ENCODE data around the gene OR13A1.
"Not testable (repeated sequence)": the region's sequence is repeated elsewhere in the genome, so short reads cannot be mapped to it uniquely, and the experiment has no call there.

OR13A1 gene

GRCh38 chr10:45339894-45340293, 24.5 kb upstream of the OR13A1 start:
- Histone ChIP-seq H3K4me3 (no peak overlapping the region), H3K9ac (ENCODE audit: insufficient read length) (no peak overlapping the region), H3K9me3 (ENCODE audit: low read depth, low read length) (no peaks in the 10 kb centered on the region), H3K36me3 (ENCODE audit: insufficient read depth, low read length) (no peaks in the 10 kb centered on the region), H3K27ac (no peak overlapping the region)
- DNase-seq (ENCODE audit: low read depth, low spot score) = no peak
- TF ChIP-seq POLR2AphosphoS5 (IDR thresholded peaks at IDR 0.05; ENCODE audit: borderline replicate concordance, low read depth, low read length) (no peak), FOXP2 (optimal IDR thresholded peaks at IDR 0.05; ENCODE audit: control extremely low read depth, extremely low read length, insufficient read depth) (no peak), EZH2 (IDR thresholded peaks at IDR 0.05) (no peak)

GRCh38 chr10:45331824-45332223, 16.4 kb upstream of the OR13A1 start:
- H3K27ac ChIP-seq; H3K9ac ChIP-seq (ENCODE audit: insufficient read length); H3K36me3 ChIP-seq (ENCODE audit: insufficient read depth, low read length); DNase-seq (ENCODE audit: low read depth, low spot score); H3K9me3 ChIP-seq (ENCODE audit: low read depth, low read length); H3K4me3 ChIP-seq: not testable (repeated sequence)

GRCh38 chr10:45326864-45327263, 11.5 kb upstream of the OR13A1 start:
- H3K4me3 ChIP-seq; H3K9ac ChIP-seq (ENCODE audit: insufficient read length); H3K27ac ChIP-seq; H3K9me3 ChIP-seq (ENCODE audit: low read depth, low read length); DNase-seq (ENCODE audit: low read depth, low spot score); H3K36me3 ChIP-seq (ENCODE audit: insufficient read depth, low read length): not testable (repeated sequence)

- no peak for DNase-seq (ENCODE audit: low read depth, low spot score)
- TF ChIP-seq FOXP2 (optimal IDR thresholded peaks at IDR 0.05; ENCODE audit: control extremely low read depth, extremely low read length, insufficient read depth) (no peak), POLR2AphosphoS5 (IDR thresholded peaks at IDR 0.05; ENCODE audit: borderline replicate concordance, low read depth, low read length) (no peak), EZH2 (IDR thresholded peaks at IDR 0.05) (no peak)
- Histone ChIP-seq H3K27ac (no peak overlapping the region), H3K9ac (ENCODE audit: insufficient read length) (no peak overlapping the region), H3K4me3 (no peak overlapping the region), H3K36me3 (ENCODE audit: insufficient read depth, low read length) (no peaks in the 10 kb centered on the region), H3K9me3 (ENCODE audit: low read depth, low read length) (no peaks in the 10 kb centered on the region)
Observed at GRCh38 chr10:45325116-45325515, 9.7 kb upstream of the OR13A1 start.

- Histone ChIP-seq H3K4me3 (no peak overlapping the region), H3K9ac (ENCODE audit: insufficient read length) (no peak overlapping the region), H3K9me3 (ENCODE audit: low read depth, low read length) (no peaks in the 10 kb centered on the region), H3K36me3 (ENCODE audit: insufficient read depth, low read length) (no peaks in the 10 kb centered on the region), H3K27ac (no peak overlapping the region)
- DNase-seq (ENCODE audit: low read depth, low spot score) = no peak
- TF ChIP-seq POLR2AphosphoS5 (IDR thresholded peaks at IDR 0.05; ENCODE audit: borderline replicate concordance, low read depth, low read length) = no peak
- TF ChIP-seq FOXP2 (optimal IDR thresholded peaks at IDR 0.05; ENCODE audit: control extremely low read depth, extremely low read length, insufficient read depth) = no peak
- no peak for TF ChIP-seq EZH2 (IDR thresholded peaks at IDR 0.05)
Observed at GRCh38 chr10:45319702-45320101, 4.3 kb upstream of the OR13A1 start.

GRCh38 chr10:45313264-45313873, 2.0 kb downstream of the OR13A1 start:
- Histone ChIP-seq H3K9ac (ENCODE audit: insufficient read length) (no peak overlapping the region), H3K36me3 (ENCODE audit: insufficient read depth, low read length) (no peaks in the 10 kb centered on the region), H3K9me3 (ENCODE audit: low read depth, low read length) (no peaks in the 10 kb centered on the region), H3K27ac (no peak overlapping the region), H3K4me3 (no peak overlapping the region)
- no peak for DNase-seq (ENCODE audit: low read depth, low spot score)
- TF ChIP-seq POLR2AphosphoS5 (IDR thresholded peaks at IDR 0.05; ENCODE audit: borderline replicate concordance, low read depth, low read length) (no peak), EZH2 (IDR thresholded peaks at IDR 0.05) (no peak), FOXP2 (optimal IDR thresholded peaks at IDR 0.05; ENCODE audit: control extremely low read depth, extremely low read length, insufficient read depth) (no peak)

- no peak for TF ChIP-seq POLR2AphosphoS5 (IDR thresholded peaks at IDR 0.05; ENCODE audit: borderline replicate concordance, low read depth, low read length)
- no peak for TF ChIP-seq EZH2 (IDR thresholded peaks at IDR 0.05)
- no peaks in the 10 kb centered on the region for H3K9me3 ChIP-seq (ENCODE audit: low read depth, low read length)
- H3K27ac ChIP-seq = no peak overlapping the region
- no peak overlapping the region for H3K9ac ChIP-seq (ENCODE audit: insufficient read length)
- no peak overlapping the region for H3K4me3 ChIP-seq
- no peaks in the 10 kb centered on the region for H3K36me3 ChIP-seq (ENCODE audit: insufficient read depth, low read length)
- no peak for DNase-seq (ENCODE audit: low read depth, low spot score)
Observed at GRCh38 chr10:45308707-45309106, 6.7 kb downstream of the OR13A1 start.

- no peak for DNase-seq (ENCODE audit: low read depth, low spot score)
- no peak overlapping the region for H3K27ac ChIP-seq
- no peak overlapping the region for H3K4me3 ChIP-seq
- no peaks in the 10 kb centered on the region for H3K36me3 ChIP-seq (ENCODE audit: insufficient read depth, low read length)
- no peaks in the 10 kb centered on the region for H3K9me3 ChIP-seq (ENCODE audit: low read depth, low read length)
- no peak overlapping the region for H3K9ac ChIP-seq (ENCODE audit: insufficient read length)
- TF ChIP-seq FOXP2 (optimal IDR thresholded peaks at IDR 0.05; ENCODE audit: control extremely low read depth, extremely low read length, insufficient read depth) = no peak
- TF ChIP-seq POLR2AphosphoS5 (IDR thresholded peaks at IDR 0.05; ENCODE audit: borderline replicate concordance, low read depth, low read length) = no peak
- no peak for TF ChIP-seq EZH2 (IDR thresholded peaks at IDR 0.05)
Observed at GRCh38 chr10:45302573-45302972, 12.8 kb downstream of the OR13A1 start.

GRCh38 chr10:45298341-45298955, 17.0 kb downstream of the OR13A1 start:
- not testable (repeated sequence) for H3K4me3 ChIP-seq; H3K36me3 ChIP-seq (ENCODE audit: insufficient read depth, low read length); H3K9me3 ChIP-seq (ENCODE audit: low read depth, low read length); H3K27ac ChIP-seq; H3K9ac ChIP-seq (ENCODE audit: insufficient read length); DNase-seq (ENCODE audit: low read depth, low spot score)
